HCT116 (cell line): ENCODE data around the gene MARVELD3. TPM values are rescaled to one million over a fixed set of nuclear protein-coding genes. Genes with fewer than 3 reads are reported as not detected.

Experiments
- ATAC-seq: fragments of 200-7000 bp; cut with Tn5 transposase; 2 replicates; pipeline ENCODE4 v1.9.1; 2020; ENCODE audit warnings: mild to moderate bottlenecking, moderate library complexity
- BruUV-seq: library from RNA; stranded (reverse); fragments of 400-500 nt; replicated peaks from 2 replicates; lab custom pipeline; 2021; lab: Mats Ljungman, UMichigan
- CTCF ChIA-PET: fragments of 300-600 bp; sonication (Branson Sonifier 250); formaldehyde crosslinking; loops from one replicate; lab custom pipeline; 2021; ENCODE audit warnings: antibody characterized with exemption; lab: Charles Lee
- POLR2A ChIA-PET: fragments of 300-600, 350-600 bp; sonication (Branson Sonifier 250); formaldehyde crosslinking; loops from one replicate; lab custom pipeline; 2021; ENCODE audit warnings: antibody characterized with exemption; lab: Charles Lee
- RAD21 ChIA-PET, 2 experiments: fragments of 300-600 bp; sonication (Branson Sonifier 250); formaldehyde crosslinking; loops; one replicate each; lab custom pipeline; 2023; ENCODE audit warnings: low total read pairs in 2 of 2; ENCODE audit not compliant: uncharacterized antibody in 2 of 2, unreplicated experiment in 2 of 2, low non-redundant PET in 1 of 2; lab: Charles Lee
- DNase-seq: peaks from one replicate; pipeline ENCODE4 v3.0.0-alpha.2; 2010; ENCODE audit warnings: low read depth, low spot score
- H2AFZ ChIP-seq: fragments of 200-600 bp; shearing (Covaris generic), sonication (generic); 2 replicates; pipeline ENCODE4 v1.6.1; 2017; ENCODE audit warnings: low read depth, mixed run types, mixed read lengths, antibody characterized with exemption, low read length; ENCODE audit not compliant: poor library complexity, severe bottlenecking
- H3K27ac ChIP-seq: 2 replicates; pipeline ENCODE4 v1.5.1; 2012; ENCODE audit warnings: low read depth, low read length
- H3K27me3 ChIP-seq: fragments of 200-600 bp; sonication (generic); 2 replicates; pipeline ENCODE4 v1.6.1; 2016; ENCODE audit warnings: mixed run types, low read length, mixed read lengths; ENCODE audit not compliant: insufficient read depth
- H3K36me3 ChIP-seq, 2 experiments: fragments of 200-500 bp in 1 of 2; fragments of 200-600 bp in 1 of 2; sonication (Bioruptor generic) in 1 of 2; sonication (generic) in 1 of 2; 2 replicates each; pipeline versions ENCODE4 v1.5.1 to v1.6.1; 2014 to 2016; ENCODE audit warnings: low read length in 2 of 2, inconsistent platforms in 1 of 2, mixed read lengths in 1 of 2, mixed run types in 1 of 2; ENCODE audit not compliant: insufficient read depth in 2 of 2, control insufficient read depth in 1 of 2
- H3K4me1 ChIP-seq, 2 experiments: fragments of 200-600 bp in 1 of 2; sonication (generic) in 1 of 2; 2 replicates each; pipeline versions ENCODE4 v1.5.1 to v1.6.1; 2012 to 2017; ENCODE audit warnings: low read length in 2 of 2, inconsistent platforms in 1 of 2, mild to moderate bottlenecking in 1 of 2, mixed read lengths in 1 of 2, mixed run types in 1 of 2, moderate library complexity in 1 of 2; ENCODE audit not compliant: insufficient read depth in 2 of 2, control insufficient read depth in 1 of 2
- H3K4me2 ChIP-seq: fragments of 200-600 bp; sonication (generic); 2 replicates; pipeline ENCODE4 v1.6.1; 2017; ENCODE audit warnings: mixed run types, low read length, mixed read lengths
- H3K4me3 ChIP-seq, 2 experiments: fragments of 200-600 bp in 1 of 2; sonication (generic) in 1 of 2; replicated peaks in 1 of 2; 2 replicates each; pipeline ENCODE4 v1.5.1; 2011 to 2016; ENCODE audit warnings: low read length in 2 of 2, control low read depth in 1 of 2, low read depth in 1 of 2, mild to moderate bottlenecking in 1 of 2, mixed read lengths in 1 of 2, mixed run types in 1 of 2
- H3K79me2 ChIP-seq: fragments of 200-600 bp; sonication (generic); 2 replicates; pipeline ENCODE4 v1.6.1; 2017; ENCODE audit warnings: mild to moderate bottlenecking, mixed run types, low read length, moderate library complexity, mixed read lengths; ENCODE audit not compliant: insufficient read depth
- H3K9ac ChIP-seq: fragments of 200-600 bp; sonication (generic); 2 replicates; pipeline ENCODE4 v1.6.1; 2016; ENCODE audit warnings: low read length, mixed read lengths
- H3K9me2 ChIP-seq: fragments of 200-600 bp; sonication (generic), shearing (Covaris generic); 2 replicates; pipeline ENCODE4 v1.6.1; 2017; ENCODE audit warnings: mixed run types, mild to moderate bottlenecking, moderate library complexity; ENCODE audit not compliant: insufficient read depth
- H3K9me3 ChIP-seq, 2 experiments: fragments of 200-500 bp in 1 of 2; fragments of 200-600 bp in 1 of 2; sonication (Bioruptor generic) in 1 of 2; sonication (generic) in 1 of 2; 2 replicates each; pipeline ENCODE4 v1.6.1; 2014 to 2017; ENCODE audit warnings: low read length in 2 of 2, mixed read lengths in 2 of 2, inconsistent platforms in 1 of 2, low read depth in 1 of 2, mild to moderate bottlenecking in 1 of 2, mixed run types in 1 of 2, moderate library complexity in 1 of 2; ENCODE audit not compliant: control insufficient read depth in 1 of 2, insufficient read depth in 1 of 2
- H4K20me1 ChIP-seq: fragments of 200-600 bp; sonication (generic), shearing (Covaris generic); 2 replicates; pipeline ENCODE4 v1.6.1; 2017; ENCODE audit warnings: mixed run types, mild to moderate bottlenecking, moderate library complexity; ENCODE audit not compliant: insufficient read depth
- CTCF ChIP-seq, 3 experiments: fragments of 200-600 bp in 1 of 3; sonication (generic) in 1 of 3; IDR thresholded peaks in 2 of 3; conservative IDR thresholded peaks in 1 of 3; 2 replicates each; pipeline ENCODE4 v1.5.1; 2012 to 2017; ENCODE audit warnings: low read depth in 2 of 3, low read length in 2 of 3, antibody characterized with exemption in 1 of 3, borderline replicate concordance in 1 of 3, control low read depth in 1 of 3, mild to moderate bottlenecking in 1 of 3, mixed read lengths in 1 of 3, mixed run types in 1 of 3, moderate library complexity in 1 of 3; ENCODE audit not compliant: insufficient read depth in 1 of 3
- FOSL1 ChIP-seq: IDR thresholded peaks from 2 replicates; pipeline ENCODE4 v1.6.1; 2012; ENCODE audit warnings: low read depth
- POLR2AphosphoS5 ChIP-seq: IDR thresholded peaks from 2 replicates; pipeline ENCODE4 v1.6.1; 2011; ENCODE audit warnings: mild to moderate bottlenecking, low read depth, low read length, moderate library complexity
- ZBTB33 ChIP-seq: IDR thresholded peaks from 2 replicates; pipeline ENCODE4 v1.6.1; 2011; ENCODE audit warnings: mild to moderate bottlenecking, low read length, moderate library complexity; ENCODE audit not compliant: insufficient replicate concordance; ENCODE audit errors: extremely low read depth
- intact Hi-C: fragments of 100-400 bp; cut with micrococcal nuclease; formaldehyde crosslinking; loops from 2 replicates; pipeline ENCODE4 v1.10.0; 2022
- total RNA-seq: library from RNA; stranded (reverse); gene quantifications from one replicate; pipeline ENCODE4 v1.2.1, GENCODE V29; 2021; ENCODE audit not compliant: unreplicated experiment
- TF ChIP-seq, protein P1 (sequence below): IDR thresholded peaks from 2 replicates; pipeline ENCODE4 v1.6.1; 2012

MARVELD3 gene
- total RNA-seq, 1 experiment from 2014 or later, result 20.9 TPM

DNA sequence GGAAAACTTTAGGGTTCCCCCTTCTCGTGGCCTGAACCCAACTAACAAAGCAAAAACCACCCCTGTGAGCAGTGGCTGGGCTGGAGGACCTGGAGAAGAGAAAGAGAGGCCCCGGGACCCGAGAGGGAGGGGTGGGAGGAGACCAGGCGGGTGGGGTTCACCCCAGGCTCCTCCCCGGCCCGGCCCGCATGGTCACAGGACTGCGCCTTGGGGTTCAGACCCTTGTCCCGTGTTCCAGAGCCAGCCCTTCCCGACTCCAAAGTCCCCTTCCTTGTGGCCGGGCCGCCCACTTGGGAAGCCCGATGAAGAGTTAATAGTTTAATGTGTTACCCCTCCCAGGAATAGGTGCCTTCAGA, 852 bp downstream of the MARVELD3 start:
- Histone ChIP-seq H4K20me1 (no peaks in the 10 kb centered on the region), H2AFZ (no peak overlapping the region), H3K79me2 (peaks cover 30% of the 10 kb centered on the region), H3K27me3 (no peaks in the 10 kb centered on the region), H3K9me2 (no peaks in the 10 kb centered on the region), H3K9me3 (no peaks in the 10 kb centered on the region), H3K4me2 (peak overlapping the region; percentile 89), H3K9ac (peak overlapping the region; percentile 97), H3K4me3 (peak overlapping the region; percentile 84 to 95), H3K36me3 (peaks cover 13 to 20% of the 10 kb centered on the region in 2 experiments; a peak in 3 of 4 replicates), H3K27ac (peak overlapping the region; percentile 80), H3K4me1 (peaks cover 7 to 12% of the 10 kb centered on the region in 2 experiments; a peak in 3 of 4 replicates)
- RAD21 ChIA-PET, result no interaction called here
- DNase-seq (peak; percentile 56), ATAC-seq (peak; percentile 86)
- TF ChIP-seq, protein P1, sequence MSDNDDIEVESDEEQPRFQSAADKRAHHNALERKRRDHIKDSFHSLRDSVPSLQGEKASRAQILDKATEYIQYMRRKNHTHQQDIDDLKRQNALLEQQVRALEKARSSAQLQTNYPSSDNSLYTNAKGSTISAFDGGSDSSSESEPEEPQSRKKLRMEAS, result peak; percentile 58; the same call in 1 of the 2 replicates
- TF ChIP-seq FOSL1 (no peak), POLR2AphosphoS5 (peak; percentile 81)
- BruUV-seq, result no TSS peak
- CTCF ChIA-PET, result interaction anchor here (3.5 kb wide), 1 partner anchor 16 kb away, joined by 17 read pairs; no protein-coding TSS in a partner anchor
- POLR2A ChIA-PET, result no interaction called here
- intact Hi-C loops, result no loop called here

DNA sequence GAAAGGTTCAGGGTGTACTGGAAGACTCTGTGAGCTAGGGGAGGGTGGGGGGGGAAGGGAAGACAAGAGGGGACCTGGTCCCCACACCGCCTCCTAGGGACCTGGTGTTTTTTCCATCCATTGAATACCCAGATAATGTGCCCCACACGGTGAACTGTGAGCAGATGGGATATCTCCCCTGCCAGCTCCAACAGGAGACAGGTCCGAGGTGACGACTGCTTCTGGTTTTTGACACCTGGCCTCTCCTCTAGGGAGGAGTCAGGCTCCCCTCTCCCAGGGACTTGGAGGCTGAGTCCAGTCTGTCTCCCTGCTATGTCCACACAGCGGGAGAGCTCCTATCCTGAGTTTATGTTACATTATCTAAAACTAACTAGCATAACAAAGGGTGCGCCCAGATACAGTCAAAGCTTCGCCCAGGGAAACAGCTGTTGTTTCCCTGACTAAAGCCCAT, 1.8 kb downstream of the MARVELD3 start:
- no TSS peak for BruUV-seq
- Histone ChIP-seq H3K27ac (no peak overlapping the region), H3K9ac (peak overlapping the region; percentile 97; the same call in 1 of the 2 replicates), H3K9me3 (no peaks in the 10 kb centered on the region), H3K4me3 (peak overlapping the region; percentile 84 to 95), H3K79me2 (peaks cover 30% of the 10 kb centered on the region), H3K36me3 (peaks cover 13 to 24% of the 10 kb centered on the region in 2 experiments; a peak in 3 of 4 replicates), H3K4me2 (peak overlapping the region; percentile 89), H3K27me3 (no peaks in the 10 kb centered on the region), H4K20me1 (no peaks in the 10 kb centered on the region), H3K9me2 (no peaks in the 10 kb centered on the region), H2AFZ (no peak overlapping the region), H3K4me1 (peaks cover 7 to 12% of the 10 kb centered on the region in 2 experiments; a peak in 3 of 4 replicates)
- ATAC-seq (peak; percentile 30; the same call in 1 of the 2 replicates), DNase-seq (no peak)
- peak in 1 of 3 experiments; percentile 11; a peak in 1 of 6 replicates for TF ChIP-seq CTCF (IDR thresholded peaks at IDR 0.05 in 2 of 3, conservative IDR thresholded peaks at IDR 0.05 in 1 of 3; ENCODE audit: borderline replicate concordance in 1 of 3, insufficient read depth in 1 of 3, low read depth in 2 of 3, low read length in 2 of 3)
- no peak for TF ChIP-seq ZBTB33
- ChIA-PET RAD21 (no interaction called here), CTCF (interaction anchor here (0.9 to 3.5 kb wide), 3 partner anchors 11 to 17 kb away, joined by 3 to 17 read pairs (median 3); no protein-coding TSS in a partner anchor), POLR2A (no interaction called here)
- intact Hi-C loops, result no loop called here
